HCT116 (cell line): ENCODE results near the gene NPEPL1. TPM values are rescaled to one million over a fixed set of nuclear protein-coding genes. Genes with fewer than 3 reads are reported as not detected.

Experiments used
- ATAC-seq: fragments of 200-7000 bp; cut with Tn5 transposase; 2 replicates; pipeline ENCODE4 v1.9.1; 2020; ENCODE audit warnings: mild to moderate bottlenecking, moderate library complexity
- BruUV-seq: library from RNA; stranded (reverse); fragments of 400-500 nt; replicated peaks from 2 replicates; lab custom pipeline; 2021; lab: Mats Ljungman, UMichigan
- CTCF ChIA-PET: fragments of 300-600 bp; sonication (Branson Sonifier 250); formaldehyde crosslinking; loops from one replicate; lab custom pipeline; 2021; ENCODE audit warnings: antibody characterized with exemption; lab: Charles Lee
- POLR2A ChIA-PET: fragments of 300-600, 350-600 bp; sonication (Branson Sonifier 250); formaldehyde crosslinking; loops from one replicate; lab custom pipeline; 2021; ENCODE audit warnings: antibody characterized with exemption; lab: Charles Lee
- RAD21 ChIA-PET, 2 experiments: fragments of 300-600 bp; sonication (Branson Sonifier 250); formaldehyde crosslinking; loops; one replicate each; lab custom pipeline; 2023; ENCODE audit warnings: low total read pairs in 2 of 2; ENCODE audit not compliant: uncharacterized antibody in 2 of 2, unreplicated experiment in 2 of 2, low non-redundant PET in 1 of 2; lab: Charles Lee
- DNase-seq: peaks from one replicate; pipeline ENCODE4 v3.0.0-alpha.2; 2010; ENCODE audit warnings: low read depth, low spot score
- H2AFZ ChIP-seq: fragments of 200-600 bp; shearing (Covaris generic), sonication (generic); 2 replicates; pipeline ENCODE4 v1.6.1; 2017; ENCODE audit warnings: low read depth, mixed run types, mixed read lengths, antibody characterized with exemption, low read length; ENCODE audit not compliant: poor library complexity, severe bottlenecking
- H3K27ac ChIP-seq: 2 replicates; pipeline ENCODE4 v1.5.1; 2012; ENCODE audit warnings: low read depth, low read length
- H3K27me3 ChIP-seq: fragments of 200-600 bp; sonication (generic); 2 replicates; pipeline ENCODE4 v1.6.1; 2016; ENCODE audit warnings: mixed run types, low read length, mixed read lengths; ENCODE audit not compliant: insufficient read depth
- H3K36me3 ChIP-seq, 2 experiments: fragments of 200-500 bp in 1 of 2; fragments of 200-600 bp in 1 of 2; sonication (Bioruptor generic) in 1 of 2; sonication (generic) in 1 of 2; 2 replicates each; pipeline versions ENCODE4 v1.5.1 to v1.6.1; 2014 to 2016; ENCODE audit warnings: low read length in 2 of 2, inconsistent platforms in 1 of 2, mixed read lengths in 1 of 2, mixed run types in 1 of 2; ENCODE audit not compliant: insufficient read depth in 2 of 2, control insufficient read depth in 1 of 2
- H3K4me1 ChIP-seq, 2 experiments: fragments of 200-600 bp in 1 of 2; sonication (generic) in 1 of 2; 2 replicates each; pipeline versions ENCODE4 v1.5.1 to v1.6.1; 2012 to 2017; ENCODE audit warnings: low read length in 2 of 2, inconsistent platforms in 1 of 2, mild to moderate bottlenecking in 1 of 2, mixed read lengths in 1 of 2, mixed run types in 1 of 2, moderate library complexity in 1 of 2; ENCODE audit not compliant: insufficient read depth in 2 of 2, control insufficient read depth in 1 of 2
- H3K4me2 ChIP-seq: fragments of 200-600 bp; sonication (generic); 2 replicates; pipeline ENCODE4 v1.6.1; 2017; ENCODE audit warnings: mixed run types, low read length, mixed read lengths
- H3K4me3 ChIP-seq, 2 experiments: fragments of 200-600 bp in 1 of 2; sonication (generic) in 1 of 2; replicated peaks in 1 of 2; 2 replicates each; pipeline ENCODE4 v1.5.1; 2011 to 2016; ENCODE audit warnings: low read length in 2 of 2, control low read depth in 1 of 2, low read depth in 1 of 2, mild to moderate bottlenecking in 1 of 2, mixed read lengths in 1 of 2, mixed run types in 1 of 2
- H3K79me2 ChIP-seq: fragments of 200-600 bp; sonication (generic); 2 replicates; pipeline ENCODE4 v1.6.1; 2017; ENCODE audit warnings: mild to moderate bottlenecking, mixed run types, low read length, moderate library complexity, mixed read lengths; ENCODE audit not compliant: insufficient read depth
- H3K9ac ChIP-seq: fragments of 200-600 bp; sonication (generic); 2 replicates; pipeline ENCODE4 v1.6.1; 2016; ENCODE audit warnings: low read length, mixed read lengths
- H3K9me2 ChIP-seq: fragments of 200-600 bp; sonication (generic), shearing (Covaris generic); 2 replicates; pipeline ENCODE4 v1.6.1; 2017; ENCODE audit warnings: mixed run types, mild to moderate bottlenecking, moderate library complexity; ENCODE audit not compliant: insufficient read depth
- H3K9me3 ChIP-seq, 2 experiments: fragments of 200-500 bp in 1 of 2; fragments of 200-600 bp in 1 of 2; sonication (Bioruptor generic) in 1 of 2; sonication (generic) in 1 of 2; 2 replicates each; pipeline ENCODE4 v1.6.1; 2014 to 2017; ENCODE audit warnings: low read length in 2 of 2, mixed read lengths in 2 of 2, inconsistent platforms in 1 of 2, low read depth in 1 of 2, mild to moderate bottlenecking in 1 of 2, mixed run types in 1 of 2, moderate library complexity in 1 of 2; ENCODE audit not compliant: control insufficient read depth in 1 of 2, insufficient read depth in 1 of 2
- H4K20me1 ChIP-seq: fragments of 200-600 bp; sonication (generic), shearing (Covaris generic); 2 replicates; pipeline ENCODE4 v1.6.1; 2017; ENCODE audit warnings: mixed run types, mild to moderate bottlenecking, moderate library complexity; ENCODE audit not compliant: insufficient read depth
- CBX3 ChIP-seq: IDR thresholded peaks from 2 replicates; pipeline ENCODE4 v1.6.1; 2012; ENCODE audit warnings: low read depth
- CEBPB ChIP-seq: IDR thresholded peaks from 2 replicates; pipeline ENCODE4 v1.6.1; 2012; ENCODE audit warnings: low read depth
- EGR1 ChIP-seq: IDR thresholded peaks from 2 replicates; pipeline ENCODE4 v1.6.1; 2012; ENCODE audit warnings: low read depth
- EZH2phosphoT487 ChIP-seq: fragments of 200-600 bp; IDR thresholded peaks from 2 replicates; pipeline ENCODE4 v1.6.1; 2018; ENCODE audit warnings: antibody characterized with exemption, borderline replicate concordance
- REST ChIP-seq: IDR thresholded peaks from 2 replicates; pipeline ENCODE4 v1.6.1; 2012; ENCODE audit warnings: low read depth
- SP1 ChIP-seq: IDR thresholded peaks from 2 replicates; pipeline ENCODE4 v1.6.1; 2012; ENCODE audit warnings: low read depth
- SRF ChIP-seq: IDR thresholded peaks from 2 replicates; pipeline ENCODE4 v1.6.1; 2012; ENCODE audit warnings: low read depth
- ZFX ChIP-seq: fragments of 450-650 bp; IDR thresholded peaks from 2 replicates; pipeline ENCODE4 v1.6.1; 2017
- intact Hi-C: fragments of 100-400 bp; cut with micrococcal nuclease; formaldehyde crosslinking; loops from 2 replicates; pipeline ENCODE4 v1.10.0; 2022
- total RNA-seq: library from RNA; stranded (reverse); gene quantifications from one replicate; pipeline ENCODE4 v1.2.1, GENCODE V29; 2021; ENCODE audit not compliant: unreplicated experiment
- TF ChIP-seq, protein P1 (sequence below): IDR thresholded peaks from 2 replicates; pipeline ENCODE4 v1.6.1; 2012

The NPEPL1 gene
- total RNA-seq, 1 experiment from 2014 or later, result 16.6 TPM

GRCh38 chr20:58700823-58701222, 8.2 kb downstream of the NPEPL1 start:
- H3K36me3 ChIP-seq, result peaks cover 0 to 2% of the 10 kb centered on the region in 2 experiments; a peak in 1 of 4 replicates
- H3K4me2 ChIP-seq, result no peak overlapping the region
- no peak overlapping the region for H2AFZ ChIP-seq
- TF ChIP-seq, protein P1, sequence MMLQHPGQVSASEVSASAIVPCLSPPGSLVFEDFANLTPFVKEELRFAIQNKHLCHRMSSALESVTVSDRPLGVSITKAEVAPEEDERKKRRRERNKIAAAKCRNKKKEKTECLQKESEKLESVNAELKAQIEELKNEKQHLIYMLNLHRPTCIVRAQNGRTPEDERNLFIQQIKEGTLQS, result no peak
- TF ChIP-seq REST, result no peak
- TF ChIP-seq CEBPB, result no peak
- no peak for TF ChIP-seq EGR1
- no peak for TF ChIP-seq SP1
- TF ChIP-seq SRF, result no peak
- no peak for TF ChIP-seq EZH2phosphoT487
- TF ChIP-seq ZFX, result no peak
- no peak for TF ChIP-seq CBX3
- no peaks in the 10 kb centered on the region for H3K4me1 ChIP-seq
- CTCF ChIA-PET, result no interaction called here
- no peak overlapping the region for H3K27ac ChIP-seq
- no peaks in the 10 kb centered on the region for H3K9me2 ChIP-seq
- H3K27me3 ChIP-seq, result no peaks in the 10 kb centered on the region
- no peaks in the 10 kb centered on the region for H4K20me1 ChIP-seq
- H3K9me3 ChIP-seq, result no peaks in the 10 kb centered on the region
- RAD21 ChIA-PET, result no interaction called here
- no peak overlapping the region for H3K4me3 ChIP-seq
- ATAC-seq, result no peak
- intact Hi-C loops, result no loop called here
- H3K9ac ChIP-seq, result no peak overlapping the region
- no TSS peak for BruUV-seq
- POLR2A ChIA-PET, result no interaction called here
- DNase-seq, result no peak
- no peaks in the 10 kb centered on the region for H3K79me2 ChIP-seq
